Measurements from ENCODE around the gene HPRT1. TPM values are rescaled to one million over a fixed set of nuclear protein-coding genes. Genes with fewer than 3 reads are reported as not detected.

The HPRT1 gene
- total RNA-seq, 1 donor from 2014 or later: 20.3 TPM

- H3K9me3 ChIP-seq: no peaks in the 10 kb centered on the region
- H3K36me3 ChIP-seq: no peaks in the 10 kb centered on the region
- no peak overlapping the region for H3K27ac ChIP-seq
- intact Hi-C loops (cut with DNase I): loop anchor here (10.0 kb wide), 1 partner anchor 230 kb away; no protein-coding TSS in a partner anchor
- no peak overlapping the region for H3K4me3 ChIP-seq
- TF ChIP-seq CTCF (IDR thresholded peaks at IDR 0.05): no peak
- DNase-seq (ENCODE audit: low spot score in 2 of 2): no peak
- H3K4me1 ChIP-seq: no peaks in the 10 kb centered on the region
- H3K27me3 ChIP-seq: no peaks in the 10 kb centered on the region
Measured at GRCh38 chrX:134525086-134525792, 65.3 kb downstream of the HPRT1 start.

- Histone ChIP-seq H3K9me3 (no peaks in the 10 kb centered on the region), H3K36me3 (no peaks in the 10 kb centered on the region), H3K27ac (no peak overlapping the region), H3K4me3 (no peak overlapping the region), H3K4me1 (no peaks in the 10 kb centered on the region), H3K27me3 (no peaks in the 10 kb centered on the region)
- DNase-seq (ENCODE audit: low spot score in 2 of 2): no peak
- intact Hi-C loops (cut with DNase I): loop anchor here (10.0 kb wide), 1 partner anchor 228 kb away; no protein-coding TSS in a partner anchor
- no peak for TF ChIP-seq CTCF (IDR thresholded peaks at IDR 0.05)
Measured at GRCh38 chrX:134526399-134526798, 66.4 kb downstream of the HPRT1 start.

- Histone ChIP-seq H3K27me3 (no peaks in the 10 kb centered on the region), H3K27ac (no peak overlapping the region), H3K9me3 (no peaks in the 10 kb centered on the region), H3K4me1 (no peaks in the 10 kb centered on the region), H3K36me3 (no peaks in the 10 kb centered on the region), H3K4me3 (no peak overlapping the region)
- TF ChIP-seq CTCF (IDR thresholded peaks at IDR 0.05): no peak
- DNase-seq (ENCODE audit: low spot score in 2 of 2): no peak
- intact Hi-C loops (cut with DNase I): loop anchor here (10.0 kb wide), 1 partner anchor 226 kb away; no protein-coding TSS in a partner anchor
Measured at GRCh38 chrX:134528960-134529359, 69.0 kb downstream of the HPRT1 start.

GRCh38 chrX:134529481-134529880, 69.5 kb downstream of the HPRT1 start:
- H3K4me1 ChIP-seq: no peaks in the 10 kb centered on the region
- no peaks in the 10 kb centered on the region for H3K36me3 ChIP-seq
- DNase-seq (ENCODE audit: low spot score in 2 of 2): no peak
- intact Hi-C loops (cut with DNase I): loop anchor here (10.0 kb wide), 1 partner anchor 225 kb away; no protein-coding TSS in a partner anchor
- no peak overlapping the region for H3K4me3 ChIP-seq
- H3K27ac ChIP-seq: no peak overlapping the region
- no peaks in the 10 kb centered on the region for H3K9me3 ChIP-seq
- no peaks in the 10 kb centered on the region for H3K27me3 ChIP-seq
- no peak for TF ChIP-seq CTCF (IDR thresholded peaks at IDR 0.05)

- no peaks in the 10 kb centered on the region for H3K27me3 ChIP-seq
- no peak for TF ChIP-seq CTCF (IDR thresholded peaks at IDR 0.05)
- H3K4me1 ChIP-seq: no peaks in the 10 kb centered on the region
- no peaks in the 10 kb centered on the region for H3K36me3 ChIP-seq
- intact Hi-C loops (cut with DNase I): no loop called here
- no peak overlapping the region for H3K4me3 ChIP-seq
- H3K27ac ChIP-seq: no peak overlapping the region
- H3K9me3 ChIP-seq: no peaks in the 10 kb centered on the region
- no peak for DNase-seq (ENCODE audit: low spot score in 2 of 2)
Measured at GRCh38 chrX:134530845-134531244, 70.9 kb downstream of the HPRT1 start.
